Medulla oblongata (tissue), 1 donor: ENCODE data around the gene GRAMD4.

ENCODE experiments used
- DNase-seq: peaks from one replicate; pipeline ENCODE4 v3.0.0-alpha.2; 2015; ENCODE audit errors: extremely low spot score

The GRAMD4 gene

GRCh38 chr22:46596819-46597218 is 23.4 kb upstream of the GRAMD4 start:
- DNase-seq: no peak

GRCh38 chr22:46598224-46598623 is 22.0 kb upstream of the GRAMD4 start:
- DNase-seq: no peak

- DNase-seq: peak; percentile 71
Measured at GRCh38 chr22:46598737-46599424, 21.3 kb upstream of the GRAMD4 start.

- DNase-seq: no peak
Measured at GRCh38 chr22:46600273-46600796, 19.9 kb upstream of the GRAMD4 start.

GRCh38 chr22:46602025-46602424 is 18.2 kb upstream of the GRAMD4 start:
- peak; percentile 73 for DNase-seq

- DNase-seq: peak; percentile 78
Measured at GRCh38 chr22:46604306-46604690, 15.9 kb upstream of the GRAMD4 start.

- DNase-seq: no peak
Measured at GRCh38 chr22:46605117-46605516, 15.1 kb upstream of the GRAMD4 start.

- no peak for DNase-seq
Measured at GRCh38 chr22:46606886-46607285, 13.3 kb upstream of the GRAMD4 start.

GRCh38 chr22:46607483-46608114 is 12.6 kb upstream of the GRAMD4 start:
- no peak for DNase-seq

GRCh38 chr22:46609175-46609690 is 11.0 kb upstream of the GRAMD4 start:
- DNase-seq: no peak

- DNase-seq: no peak
Measured at GRCh38 chr22:46609724-46610201, 10.4 kb upstream of the GRAMD4 start.

- no peak for DNase-seq
Measured at GRCh38 chr22:46610356-46610755, 9.8 kb upstream of the GRAMD4 start.

- DNase-seq: no peak
Measured at GRCh38 chr22:46611189-46611588, 9.0 kb upstream of the GRAMD4 start.

GRCh38 chr22:46612341-46612903 is 7.8 kb upstream of the GRAMD4 start:
- DNase-seq: no peak

- DNase-seq: no peak
Measured at GRCh38 chr22:46612904-46613605, 7.1 kb upstream of the GRAMD4 start.

- DNase-seq: no peak
Measured at GRCh38 chr22:46613606-46614021, 6.6 kb upstream of the GRAMD4 start.

GRCh38 chr22:46614025-46614931 is 5.9 kb upstream of the GRAMD4 start:
- DNase-seq: no peak

- no peak for DNase-seq
Measured at GRCh38 chr22:46617207-46617985, 2.8 kb upstream of the GRAMD4 start.

GRCh38 chr22:46617986-46618647 is 2.1 kb upstream of the GRAMD4 start:
- no peak for DNase-seq

GRCh38 chr22:46618667-46619066 is 1.5 kb upstream of the GRAMD4 start:
- no peak for DNase-seq
